DMS79 (cell line): ENCODE data around the gene KLHL14.
"Not testable (repeated sequence)": the region's sequence is repeated elsewhere in the genome, so short reads cannot be mapped to it uniquely, and the experiment has no call there.

Source experiments
- DNase-seq: peaks from one replicate; lab custom pipeline; 2025; lab: John Stamatoyannopoulos, UW

Gene KLHL14

GRCh38 chr18:32772581-32773381 lies at the start of gene KLHL14:
TSS of gene KLHL14 (minus strand) at chr18:32773023. CDS start at chr18:32770591, 2,432 bp downstream.
- DNase-seq, result no peak

- DNase-seq, result no peak
These were observed 49.4 kb upstream of the KLHL14 start for GRCh38 chr18:32822197-32822596.

GRCh38 chr18:32815881-32816280 lies 43.1 kb upstream of the KLHL14 start:
- no peak for DNase-seq

- no peak for DNase-seq
These were observed 39.5 kb upstream of the KLHL14 start for GRCh38 chr18:32812342-32812741.

GRCh38 chr18:32810314-32810713 lies 37.5 kb upstream of the KLHL14 start:
- DNase-seq, result no peak

- no peak for DNase-seq
These were observed 32.5 kb upstream of the KLHL14 start for GRCh38 chr18:32805354-32805753.

GRCh38 chr18:32804134-32804888 lies 31.5 kb upstream of the KLHL14 start:
- no peak for DNase-seq

GRCh38 chr18:32803568-32803967 lies 30.7 kb upstream of the KLHL14 start:
- DNase-seq, result no peak

- no peak for DNase-seq
These were observed 30.0 kb upstream of the KLHL14 start for GRCh38 chr18:32802591-32803451.

- DNase-seq, result no peak
These were observed 28.4 kb upstream of the KLHL14 start for GRCh38 chr18:32801228-32801627.

GRCh38 chr18:32798209-32798960 lies 25.6 kb upstream of the KLHL14 start:
- no peak for DNase-seq

- not testable (repeated sequence) for DNase-seq
These were observed 21.8 kb upstream of the KLHL14 start for GRCh38 chr18:32794667-32795066.

- no peak for DNase-seq
These were observed 6.2 kb upstream of the KLHL14 start for GRCh38 chr18:32779010-32779409.

- no peak for DNase-seq
These were observed 4.2 kb upstream of the KLHL14 start for GRCh38 chr18:32777049-32777448.

GRCh38 chr18:32776561-32776960 lies 3.7 kb upstream of the KLHL14 start:
- no peak for DNase-seq

GRCh38 chr18:32775628-32776027 lies 2.8 kb upstream of the KLHL14 start:
- DNase-seq, result no peak

GRCh38 chr18:32773382-32773712 lies 524 bp upstream of the KLHL14 start:
- DNase-seq, result no peak

GRCh38 chr18:32771871-32772580 lies 797 bp downstream of the KLHL14 start:
- no peak for DNase-seq

GRCh38 chr18:32771169-32771751 lies 1.6 kb downstream of the KLHL14 start:
- DNase-seq, result no peak

- no peak for DNase-seq
These were observed 2.1 kb downstream of the KLHL14 start for GRCh38 chr18:32770666-32771168.
